HCT116 (cell line): ENCODE results near the gene TACC2. TPM values are rescaled to one million over a fixed set of nuclear protein-coding genes. Genes with fewer than 3 reads are reported as not detected.

ENCODE experiments used
- ATAC-seq: fragments of 200-7000 bp; cut with Tn5 transposase; 2 replicates; pipeline ENCODE4 v1.9.1; 2020; ENCODE audit warnings: mild to moderate bottlenecking, moderate library complexity
- BruUV-seq: library from RNA; stranded (reverse); fragments of 400-500 nt; replicated peaks from 2 replicates; lab custom pipeline; 2021; lab: Mats Ljungman, UMichigan
- CTCF ChIA-PET: fragments of 300-600 bp; sonication (Branson Sonifier 250); formaldehyde crosslinking; loops from one replicate; lab custom pipeline; 2021; ENCODE audit warnings: antibody characterized with exemption; lab: Charles Lee
- POLR2A ChIA-PET: fragments of 300-600, 350-600 bp; sonication (Branson Sonifier 250); formaldehyde crosslinking; loops from one replicate; lab custom pipeline; 2021; ENCODE audit warnings: antibody characterized with exemption; lab: Charles Lee
- RAD21 ChIA-PET, 2 experiments: fragments of 300-600 bp; sonication (Branson Sonifier 250); formaldehyde crosslinking; loops; one replicate each; lab custom pipeline; 2023; ENCODE audit warnings: low total read pairs in 2 of 2; ENCODE audit not compliant: uncharacterized antibody in 2 of 2, unreplicated experiment in 2 of 2, low non-redundant PET in 1 of 2; lab: Charles Lee
- DNase-seq: peaks from one replicate; pipeline ENCODE4 v3.0.0-alpha.2; 2010; ENCODE audit warnings: low read depth, low spot score
- H2AFZ ChIP-seq: fragments of 200-600 bp; shearing (Covaris generic), sonication (generic); 2 replicates; pipeline ENCODE4 v1.6.1; 2017; ENCODE audit warnings: low read depth, mixed run types, mixed read lengths, antibody characterized with exemption, low read length; ENCODE audit not compliant: poor library complexity, severe bottlenecking
- H3K27ac ChIP-seq: 2 replicates; pipeline ENCODE4 v1.5.1; 2012; ENCODE audit warnings: low read depth, low read length
- H3K27me3 ChIP-seq: fragments of 200-600 bp; sonication (generic); 2 replicates; pipeline ENCODE4 v1.6.1; 2016; ENCODE audit warnings: mixed run types, low read length, mixed read lengths; ENCODE audit not compliant: insufficient read depth
- H3K36me3 ChIP-seq, 2 experiments: fragments of 200-500 bp in 1 of 2; fragments of 200-600 bp in 1 of 2; sonication (Bioruptor generic) in 1 of 2; sonication (generic) in 1 of 2; 2 replicates each; pipeline versions ENCODE4 v1.5.1 to v1.6.1; 2014 to 2016; ENCODE audit warnings: low read length in 2 of 2, inconsistent platforms in 1 of 2, mixed read lengths in 1 of 2, mixed run types in 1 of 2; ENCODE audit not compliant: insufficient read depth in 2 of 2, control insufficient read depth in 1 of 2
- H3K4me1 ChIP-seq, 2 experiments: fragments of 200-600 bp in 1 of 2; sonication (generic) in 1 of 2; 2 replicates each; pipeline versions ENCODE4 v1.5.1 to v1.6.1; 2012 to 2017; ENCODE audit warnings: low read length in 2 of 2, inconsistent platforms in 1 of 2, mild to moderate bottlenecking in 1 of 2, mixed read lengths in 1 of 2, mixed run types in 1 of 2, moderate library complexity in 1 of 2; ENCODE audit not compliant: insufficient read depth in 2 of 2, control insufficient read depth in 1 of 2
- H3K4me2 ChIP-seq: fragments of 200-600 bp; sonication (generic); 2 replicates; pipeline ENCODE4 v1.6.1; 2017; ENCODE audit warnings: mixed run types, low read length, mixed read lengths
- H3K4me3 ChIP-seq, 2 experiments: fragments of 200-600 bp in 1 of 2; sonication (generic) in 1 of 2; replicated peaks in 1 of 2; 2 replicates each; pipeline ENCODE4 v1.5.1; 2011 to 2016; ENCODE audit warnings: low read length in 2 of 2, control low read depth in 1 of 2, low read depth in 1 of 2, mild to moderate bottlenecking in 1 of 2, mixed read lengths in 1 of 2, mixed run types in 1 of 2
- H3K79me2 ChIP-seq: fragments of 200-600 bp; sonication (generic); 2 replicates; pipeline ENCODE4 v1.6.1; 2017; ENCODE audit warnings: mild to moderate bottlenecking, mixed run types, low read length, moderate library complexity, mixed read lengths; ENCODE audit not compliant: insufficient read depth
- H3K9ac ChIP-seq: fragments of 200-600 bp; sonication (generic); 2 replicates; pipeline ENCODE4 v1.6.1; 2016; ENCODE audit warnings: low read length, mixed read lengths
- H3K9me2 ChIP-seq: fragments of 200-600 bp; sonication (generic), shearing (Covaris generic); 2 replicates; pipeline ENCODE4 v1.6.1; 2017; ENCODE audit warnings: mixed run types, mild to moderate bottlenecking, moderate library complexity; ENCODE audit not compliant: insufficient read depth
- H3K9me3 ChIP-seq, 2 experiments: fragments of 200-500 bp in 1 of 2; fragments of 200-600 bp in 1 of 2; sonication (Bioruptor generic) in 1 of 2; sonication (generic) in 1 of 2; 2 replicates each; pipeline ENCODE4 v1.6.1; 2014 to 2017; ENCODE audit warnings: low read length in 2 of 2, mixed read lengths in 2 of 2, inconsistent platforms in 1 of 2, low read depth in 1 of 2, mild to moderate bottlenecking in 1 of 2, mixed run types in 1 of 2, moderate library complexity in 1 of 2; ENCODE audit not compliant: control insufficient read depth in 1 of 2, insufficient read depth in 1 of 2
- H4K20me1 ChIP-seq: fragments of 200-600 bp; sonication (generic), shearing (Covaris generic); 2 replicates; pipeline ENCODE4 v1.6.1; 2017; ENCODE audit warnings: mixed run types, mild to moderate bottlenecking, moderate library complexity; ENCODE audit not compliant: insufficient read depth
- CBX3 ChIP-seq: IDR thresholded peaks from 2 replicates; pipeline ENCODE4 v1.6.1; 2012; ENCODE audit warnings: low read depth
- CEBPB ChIP-seq: IDR thresholded peaks from 2 replicates; pipeline ENCODE4 v1.6.1; 2012; ENCODE audit warnings: low read depth
- EGR1 ChIP-seq: IDR thresholded peaks from 2 replicates; pipeline ENCODE4 v1.6.1; 2012; ENCODE audit warnings: low read depth
- ELF1 ChIP-seq: IDR thresholded peaks from 2 replicates; pipeline ENCODE4 v1.6.1; 2012; ENCODE audit warnings: low read depth, borderline replicate concordance
- EZH2 ChIP-seq: fragments of 200-600 bp; sonication (generic); IDR thresholded peaks from 2 replicates; pipeline ENCODE4 v1.6.1; 2017; ENCODE audit warnings: antibody characterized with exemption, mixed run types
- EZH2phosphoT487 ChIP-seq: fragments of 200-600 bp; IDR thresholded peaks from 2 replicates; pipeline ENCODE4 v1.6.1; 2018; ENCODE audit warnings: antibody characterized with exemption, borderline replicate concordance
- FOSL1 ChIP-seq: IDR thresholded peaks from 2 replicates; pipeline ENCODE4 v1.6.1; 2012; ENCODE audit warnings: low read depth
- JUND ChIP-seq: IDR thresholded peaks from 2 replicates; pipeline ENCODE4 v1.6.1; 2012
- POLR2A ChIP-seq: IDR thresholded peaks from 2 replicates; pipeline ENCODE4 v1.7.0; 2011; ENCODE audit warnings: borderline replicate concordance; ENCODE audit not compliant: insufficient read depth, insufficient read length; ENCODE audit errors: extremely low read depth
- POLR2AphosphoS5 ChIP-seq: IDR thresholded peaks from 2 replicates; pipeline ENCODE4 v1.6.1; 2011; ENCODE audit warnings: mild to moderate bottlenecking, low read depth, low read length, moderate library complexity
- RAD21 ChIP-seq: IDR thresholded peaks from 2 replicates; pipeline ENCODE4 v1.6.1; 2012; ENCODE audit warnings: low read depth, mild to moderate bottlenecking
- SIN3A ChIP-seq: IDR thresholded peaks from 2 replicates; pipeline ENCODE4 v1.6.1; 2012; ENCODE audit warnings: low read depth
- SP1 ChIP-seq: IDR thresholded peaks from 2 replicates; pipeline ENCODE4 v1.6.1; 2012; ENCODE audit warnings: low read depth
- SRF ChIP-seq: IDR thresholded peaks from 2 replicates; pipeline ENCODE4 v1.6.1; 2012; ENCODE audit warnings: low read depth
- TCF7L2 ChIP-seq: IDR thresholded peaks from 2 replicates; pipeline ENCODE4 v1.7.0; 2011; ENCODE audit warnings: borderline replicate concordance, inconsistent platforms; ENCODE audit not compliant: insufficient read depth, insufficient read length; ENCODE audit errors: extremely low read depth
- YY1 ChIP-seq: IDR thresholded peaks from 2 replicates; pipeline ENCODE4 v1.6.1; 2011; ENCODE audit warnings: low read length, low read depth, moderate library complexity, mild to moderate bottlenecking; ENCODE audit not compliant: insufficient replicate concordance; ENCODE audit errors: extremely low read depth
- ZFX ChIP-seq: fragments of 450-650 bp; IDR thresholded peaks from 2 replicates; pipeline ENCODE4 v1.6.1; 2017
- ZNF274 ChIP-seq: fragments of 200-500 bp; sonication (Bioruptor generic); IDR thresholded peaks from 2 replicates; pipeline ENCODE4 v1.6.1; 2014; ENCODE audit warnings: mild to moderate bottlenecking, low read depth, low read length, inconsistent platforms
- intact Hi-C: fragments of 100-400 bp; cut with micrococcal nuclease; formaldehyde crosslinking; loops from 2 replicates; pipeline ENCODE4 v1.10.0; 2022
- total RNA-seq: library from RNA; stranded (reverse); gene quantifications from one replicate; pipeline ENCODE4 v1.2.1, GENCODE V29; 2021; ENCODE audit not compliant: unreplicated experiment
- TF ChIP-seq, protein P1 (sequence below), 3 experiments: fragments of 200-600 bp in 1 of 3; sonication (generic) in 1 of 3; IDR thresholded peaks in 2 of 3; conservative IDR thresholded peaks in 1 of 3; 2 replicates each; pipeline ENCODE4 v1.5.1; 2012 to 2017; ENCODE audit warnings: low read depth in 2 of 3, low read length in 2 of 3, antibody characterized with exemption in 1 of 3, borderline replicate concordance in 1 of 3, control low read depth in 1 of 3, mild to moderate bottlenecking in 1 of 3, mixed read lengths in 1 of 3, mixed run types in 1 of 3, moderate library complexity in 1 of 3; ENCODE audit not compliant: insufficient read depth in 1 of 3
- TF ChIP-seq, protein P2 (sequence below): IDR thresholded peaks from 2 replicates; pipeline ENCODE4 v1.6.1; 2012

The TACC2 gene
- total RNA-seq, 1 experiment from 2014 or later: 38.6 TPM

DNA sequence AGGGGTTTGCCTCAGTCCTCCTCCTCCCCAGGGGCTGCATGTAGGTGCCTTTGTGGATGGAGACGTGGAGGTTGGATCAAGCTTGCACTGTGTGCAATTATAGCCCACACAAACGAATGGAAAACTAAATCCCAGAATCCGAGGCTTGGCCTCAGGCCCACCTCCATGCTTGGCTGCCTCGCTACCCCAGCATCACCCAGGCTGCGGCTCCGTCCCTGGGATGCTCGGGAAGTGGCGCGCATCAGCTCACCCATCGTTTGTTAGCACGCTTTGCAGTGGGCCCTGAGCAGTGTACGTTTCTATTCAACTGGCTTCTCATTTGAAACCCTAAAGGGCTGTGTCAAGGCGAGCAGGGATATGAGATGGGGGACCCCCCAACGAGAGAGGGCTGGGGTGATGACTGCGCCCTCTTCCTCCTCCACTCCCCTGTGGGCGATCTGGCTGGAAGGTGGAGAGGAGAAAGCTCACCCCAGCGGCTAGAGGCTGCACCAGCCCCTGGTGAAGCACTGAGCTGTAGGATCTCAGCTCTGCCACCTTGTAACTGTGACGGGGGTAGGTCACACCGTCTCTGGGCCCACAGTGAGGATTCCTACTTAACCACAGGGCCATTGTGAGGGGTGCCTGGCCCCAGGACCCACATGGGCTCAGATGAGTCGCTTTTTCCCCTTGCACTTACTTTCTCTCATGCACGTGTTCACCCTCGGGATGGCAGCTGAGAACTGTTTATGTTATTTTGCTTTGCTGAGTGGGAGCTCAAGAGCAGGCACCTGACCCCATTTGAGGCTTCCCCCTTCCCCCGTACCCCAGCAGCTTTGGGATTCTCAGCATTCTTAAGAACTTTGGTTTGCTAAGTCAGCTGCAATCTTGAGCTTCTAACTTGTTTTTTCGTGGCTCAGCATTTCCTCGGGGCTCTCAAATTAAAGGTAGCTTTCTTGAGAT, 269.4 kb downstream of the TACC2 start:
- Histone ChIP-seq H2AFZ (no peak overlapping the region), H3K9me2 (no peaks in the 10 kb centered on the region), H3K9ac (no peak overlapping the region), H3K4me3 (no peak overlapping the region), H3K4me2 (no peak overlapping the region), H3K27me3 (no peaks in the 10 kb centered on the region), H3K27ac (no peak overlapping the region), H3K9me3 (peaks cover 7 to 8% of the 10 kb centered on the region in 2 experiments; a peak in 2 of 4 replicates), H3K4me1 (no peaks in the 10 kb centered on the region), H3K79me2 (no peaks in the 10 kb centered on the region), H3K36me3 (no peaks in the 10 kb centered on the region), H4K20me1 (no peaks in the 10 kb centered on the region)
- BruUV-seq: no TSS peak
- DNase-seq (no peak), ATAC-seq (peak; percentile 27)
- POLR2A ChIA-PET: no interaction called here
- CTCF ChIA-PET: interaction anchor here (1.2 to 1.8 kb wide), 3 partner anchors 10 to 21 kb away, joined by 3 to 9 read pairs (median 3); partner anchors contain the start of gene BTBD16
- RAD21 ChIA-PET: no interaction called here
- intact Hi-C loops: no loop called here
- TF ChIP-seq EGR1: no peak
- TF ChIP-seq ELF1: no peak
- TF ChIP-seq EZH2phosphoT487: no peak
- TF ChIP-seq CEBPB: no peak
- no peak for TF ChIP-seq SRF
- no peak for TF ChIP-seq CBX3
- no peak for TF ChIP-seq FOSL1
- no peak for TF ChIP-seq JUND
- TF ChIP-seq ZFX: no peak

DNA sequence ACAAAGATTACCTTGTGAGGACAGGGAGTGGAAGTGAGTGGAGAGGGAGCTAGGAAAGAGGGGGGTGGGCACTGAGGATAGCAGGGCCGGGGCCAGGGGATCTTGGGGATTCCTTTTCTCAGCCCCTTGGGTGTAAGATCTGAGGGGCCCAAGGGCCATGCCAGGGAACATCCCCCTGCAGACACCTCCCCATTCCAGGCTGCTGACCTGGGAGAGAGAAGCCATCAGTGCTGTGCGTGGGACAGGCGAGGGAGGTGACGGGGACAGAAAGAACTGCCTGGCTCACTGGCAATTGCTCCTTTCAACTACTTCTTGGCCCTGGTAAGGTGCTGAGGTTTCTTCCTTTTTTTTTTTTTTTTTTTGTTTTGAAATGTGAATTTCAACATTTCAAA, 270.1 kb downstream of the TACC2 start:
- BruUV-seq: no TSS peak
- Histone ChIP-seq H3K79me2 (no peaks in the 10 kb centered on the region), H3K9me2 (no peaks in the 10 kb centered on the region), H3K9me3 (peaks cover 7 to 8% of the 10 kb centered on the region in 2 experiments; a peak in 2 of 4 replicates), H3K27ac (no peak overlapping the region), H3K36me3 (no peaks in the 10 kb centered on the region), H3K27me3 (no peaks in the 10 kb centered on the region), H3K4me2 (no peak overlapping the region), H4K20me1 (no peaks in the 10 kb centered on the region), H3K4me1 (peaks cover 0 to 5% of the 10 kb centered on the region in 2 experiments; a peak in 1 of 4 replicates), H3K4me3 (no peak overlapping the region), H3K9ac (no peak overlapping the region), H2AFZ (no peak overlapping the region)
- intact Hi-C loops: no loop called here
- ChIA-PET RAD21 (no interaction called here), POLR2A (no interaction called here), CTCF (interaction anchor here (1.2 to 1.8 kb wide), 3 partner anchors 9 to 21 kb away, joined by 3 to 9 read pairs (median 3); partner anchors contain the start of gene BTBD16)
- DNase-seq: no peak
- no peak for TF ChIP-seq POLR2AphosphoS5
- TF ChIP-seq YY1: no peak
- no peak for TF ChIP-seq ZNF274
- no peak for TF ChIP-seq EGR1
- TF ChIP-seq SRF: no peak
- no peak for TF ChIP-seq SP1
- TF ChIP-seq CBX3: no peak
- no peak for TF ChIP-seq SIN3A
- no peak for TF ChIP-seq RAD21
- no peak for TF ChIP-seq FOSL1
- no peak for TF ChIP-seq EZH2
- TF ChIP-seq ELF1: no peak
- no peak for TF ChIP-seq POLR2A
- TF ChIP-seq, protein P1, sequence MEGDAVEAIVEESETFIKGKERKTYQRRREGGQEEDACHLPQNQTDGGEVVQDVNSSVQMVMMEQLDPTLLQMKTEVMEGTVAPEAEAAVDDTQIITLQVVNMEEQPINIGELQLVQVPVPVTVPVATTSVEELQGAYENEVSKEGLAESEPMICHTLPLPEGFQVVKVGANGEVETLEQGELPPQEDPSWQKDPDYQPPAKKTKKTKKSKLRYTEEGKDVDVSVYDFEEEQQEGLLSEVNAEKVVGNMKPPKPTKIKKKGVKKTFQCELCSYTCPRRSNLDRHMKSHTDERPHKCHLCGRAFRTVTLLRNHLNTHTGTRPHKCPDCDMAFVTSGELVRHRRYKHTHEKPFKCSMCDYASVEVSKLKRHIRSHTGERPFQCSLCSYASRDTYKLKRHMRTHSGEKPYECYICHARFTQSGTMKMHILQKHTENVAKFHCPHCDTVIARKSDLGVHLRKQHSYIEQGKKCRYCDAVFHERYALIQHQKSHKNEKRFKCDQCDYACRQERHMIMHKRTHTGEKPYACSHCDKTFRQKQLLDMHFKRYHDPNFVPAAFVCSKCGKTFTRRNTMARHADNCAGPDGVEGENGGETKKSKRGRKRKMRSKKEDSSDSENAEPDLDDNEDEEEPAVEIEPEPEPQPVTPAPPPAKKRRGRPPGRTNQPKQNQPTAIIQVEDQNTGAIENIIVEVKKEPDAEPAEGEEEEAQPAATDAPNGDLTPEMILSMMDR (IDR thresholded peaks at IDR 0.05 in 2 of 3, conservative IDR thresholded peaks at IDR 0.05 in 1 of 3; ENCODE audit: borderline replicate concordance in 1 of 3, insufficient read depth in 1 of 3, low read depth in 2 of 3, low read length in 2 of 3): no peak
- no peak for TF ChIP-seq TCF7L2
- TF ChIP-seq JUND: no peak
- TF ChIP-seq, protein P2, sequence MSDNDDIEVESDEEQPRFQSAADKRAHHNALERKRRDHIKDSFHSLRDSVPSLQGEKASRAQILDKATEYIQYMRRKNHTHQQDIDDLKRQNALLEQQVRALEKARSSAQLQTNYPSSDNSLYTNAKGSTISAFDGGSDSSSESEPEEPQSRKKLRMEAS: no peak
- no peak for ATAC-seq
